Stimulated activated naive CD8-positive, alpha-beta T cell treated with anti-CD3 and anti-CD28 coated beads, Interleukin-15, Interleukin-2, amounts not matched to agents 100 ng/mL and 50 ng/mL, for 24 hours (primary cell): ENCODE results near the gene MPPED1.

ENCODE experiments used
- H3K27ac Mint-ChIP-seq: one replicate; pipeline ENCODE4 v1.8.0; 2021; ENCODE audit warnings: mild to moderate bottlenecking, mixed read lengths
- H3K27me3 Mint-ChIP-seq: one replicate; pipeline ENCODE4 v1.8.0; 2021; ENCODE audit warnings: mixed read lengths
- H3K36me3 Mint-ChIP-seq: one replicate; pipeline ENCODE4 v1.8.0; 2021; ENCODE audit warnings: low read depth, mixed read lengths
- H3K4me1 Mint-ChIP-seq: one replicate; pipeline ENCODE4 v1.8.0; 2021; ENCODE audit warnings: low read depth, mixed read lengths
- H3K4me3 Mint-ChIP-seq: one replicate; pipeline ENCODE4 v1.8.0; 2021; ENCODE audit warnings: mild to moderate bottlenecking, mixed read lengths
- H3K9me3 Mint-ChIP-seq: one replicate; pipeline ENCODE4 v1.8.0; 2021; ENCODE audit warnings: mixed read lengths

The MPPED1 gene

GRCh38 chr22:43438666-43439347 is 27.0 kb downstream of the MPPED1 start:
- no peak overlapping the region for H3K27ac Mint-ChIP-seq
- no peaks in the 10 kb centered on the region for H3K27me3 Mint-ChIP-seq
- no peaks in the 10 kb centered on the region for H3K36me3 Mint-ChIP-seq
- no peaks in the 10 kb centered on the region for H3K4me1 Mint-ChIP-seq
- no peaks in the 10 kb centered on the region for H3K9me3 Mint-ChIP-seq
- H3K4me3 Mint-ChIP-seq: no peak overlapping the region

DNA sequence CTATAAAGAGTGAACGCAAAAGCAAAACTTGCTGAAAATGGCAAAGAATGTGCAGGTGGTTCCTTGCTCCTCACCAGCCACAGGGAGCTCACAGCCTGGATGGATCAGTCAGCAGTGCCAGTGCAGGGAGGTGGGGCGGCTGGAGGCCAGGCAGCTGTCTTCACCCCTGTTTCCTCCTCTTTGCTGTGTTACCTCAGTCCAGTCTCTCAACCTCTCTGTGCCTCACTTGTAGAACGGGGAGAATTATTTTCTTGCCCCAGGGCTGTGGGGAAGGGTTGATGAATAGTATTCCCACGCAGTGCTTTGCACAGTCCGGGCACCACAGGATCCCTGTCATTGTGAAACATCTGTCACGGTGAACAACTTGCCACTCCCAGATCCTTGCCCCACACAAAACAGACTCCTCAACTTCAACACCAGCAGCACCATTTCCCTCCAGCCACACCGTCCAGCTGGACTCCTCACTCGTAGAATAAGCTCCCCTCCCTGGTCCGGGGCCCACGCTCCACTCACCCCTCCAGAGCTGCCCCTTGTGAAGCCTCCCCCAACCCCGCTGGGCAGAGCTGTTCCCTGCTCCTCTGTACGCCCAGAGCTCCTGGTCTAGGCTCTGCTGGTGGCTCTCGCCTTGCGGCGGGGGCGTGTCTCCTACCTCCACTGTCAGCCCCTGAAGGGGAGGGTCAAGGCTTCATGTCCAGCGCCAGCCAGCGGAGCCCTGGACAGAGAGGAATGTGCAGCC is 27.7 kb downstream of the MPPED1 start:
- H3K9me3 Mint-ChIP-seq: no peaks in the 10 kb centered on the region
- H3K27ac Mint-ChIP-seq: no peak overlapping the region
- no peaks in the 10 kb centered on the region for H3K4me1 Mint-ChIP-seq
- H3K4me3 Mint-ChIP-seq: no peak overlapping the region
- H3K27me3 Mint-ChIP-seq: no peaks in the 10 kb centered on the region
- no peaks in the 10 kb centered on the region for H3K36me3 Mint-ChIP-seq

DNA sequence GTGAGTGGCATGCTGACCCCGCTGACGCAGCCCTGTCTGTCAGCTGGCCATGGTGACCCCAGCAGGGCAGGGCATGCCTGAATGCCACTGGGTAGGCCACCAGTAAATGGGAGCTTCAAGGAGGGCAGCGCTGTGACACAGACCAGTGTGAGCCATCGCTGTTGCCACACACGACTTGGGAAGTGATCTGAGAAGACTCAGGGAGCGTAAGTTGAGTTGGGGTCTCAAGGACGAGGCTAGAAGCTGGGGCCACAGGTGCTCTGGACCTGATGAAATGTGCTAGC is 28.2 kb downstream of the MPPED1 start:
- no peaks in the 10 kb centered on the region for H3K9me3 Mint-ChIP-seq
- H3K27me3 Mint-ChIP-seq: no peaks in the 10 kb centered on the region
- no peaks in the 10 kb centered on the region for H3K36me3 Mint-ChIP-seq
- no peak overlapping the region for H3K4me3 Mint-ChIP-seq
- no peak overlapping the region for H3K27ac Mint-ChIP-seq
- H3K4me1 Mint-ChIP-seq: no peaks in the 10 kb centered on the region

DNA sequence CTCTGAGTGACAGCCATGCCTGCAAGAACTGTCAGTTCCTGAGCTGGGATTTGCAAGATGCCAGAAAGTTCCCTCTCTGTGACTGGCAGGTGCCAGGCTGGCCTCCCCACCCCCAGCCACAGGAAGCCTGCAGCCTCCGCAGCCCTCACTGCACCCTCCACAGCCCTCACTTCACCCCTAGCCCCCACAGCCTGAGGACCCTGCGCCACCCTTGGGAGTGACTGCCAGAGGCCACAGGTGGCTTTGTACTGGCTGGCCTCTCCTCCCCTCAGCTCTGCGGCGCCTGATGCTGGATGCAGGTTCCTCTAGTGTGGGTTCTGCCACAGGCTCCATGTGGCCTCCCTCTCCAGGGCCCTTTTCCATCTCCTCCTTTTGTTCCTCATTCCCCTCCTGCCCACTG is 28.7 kb downstream of the MPPED1 start:
- no peak overlapping the region for H3K4me3 Mint-ChIP-seq

DNA sequence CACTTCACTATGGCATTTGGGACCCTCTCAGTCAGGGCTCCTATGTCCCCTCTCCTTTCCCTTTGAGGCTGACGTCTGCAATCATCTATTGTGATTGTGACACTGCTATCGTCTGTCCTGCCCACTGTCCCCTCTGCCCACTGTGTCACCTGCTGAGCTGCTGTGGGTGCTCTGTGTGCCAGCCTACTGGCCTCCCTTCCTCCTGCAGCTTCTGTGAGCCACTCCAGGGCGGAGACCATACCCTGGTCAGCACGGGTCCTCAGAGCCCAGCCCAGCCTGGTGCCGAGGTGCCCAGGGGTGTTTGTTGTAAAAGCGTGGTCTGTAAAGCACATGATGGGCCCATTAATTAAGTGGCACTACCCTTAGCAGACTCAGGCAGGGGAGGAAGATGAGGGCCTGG is 29.4 kb downstream of the MPPED1 start:
- Mint-ChIP-seq H3K4me3 (no peak overlapping the region), H3K4me1 (no peaks in the 10 kb centered on the region), H3K36me3 (no peaks in the 10 kb centered on the region), H3K9me3 (no peaks in the 10 kb centered on the region), H3K27ac (no peak overlapping the region), H3K27me3 (no peaks in the 10 kb centered on the region)

More for the DNA sequence above, 28.7 kb downstream of the MPPED1 start:
- Mint-ChIP-seq H3K9me3 (no peaks in the 10 kb centered on the region), H3K36me3 (no peaks in the 10 kb centered on the region), H3K27ac (no peak overlapping the region), H3K4me1 (no peaks in the 10 kb centered on the region), H3K27me3 (no peaks in the 10 kb centered on the region)

- Mint-ChIP-seq H3K4me3 (no peak overlapping the region), H3K36me3 (no peaks in the 10 kb centered on the region), H3K9me3 (no peaks in the 10 kb centered on the region), H3K27me3 (peaks cover under 1% of the 10 kb centered on the region), H3K4me1 (no peaks in the 10 kb centered on the region), H3K27ac (no peak overlapping the region)
Observed at GRCh38 chr22:43441751-43442150, 29.9 kb downstream of the MPPED1 start.

- Mint-ChIP-seq H3K9me3 (no peaks in the 10 kb centered on the region), H3K36me3 (no peaks in the 10 kb centered on the region), H3K27ac (no peak overlapping the region), H3K27me3 (peaks cover 4% of the 10 kb centered on the region), H3K4me3 (no peak overlapping the region), H3K4me1 (no peaks in the 10 kb centered on the region)
Observed at GRCh38 chr22:43442386-43443151, 30.8 kb downstream of the MPPED1 start.

GRCh38 chr22:43443152-43443471 is 31.3 kb downstream of the MPPED1 start:
- H3K36me3 Mint-ChIP-seq: no peaks in the 10 kb centered on the region
- H3K4me3 Mint-ChIP-seq: no peak overlapping the region
- peaks cover 4% of the 10 kb centered on the region for H3K27me3 Mint-ChIP-seq
- no peak overlapping the region for H3K27ac Mint-ChIP-seq
- H3K4me1 Mint-ChIP-seq: no peaks in the 10 kb centered on the region
- H3K9me3 Mint-ChIP-seq: no peaks in the 10 kb centered on the region

GRCh38 chr22:43446037-43446803 is 34.4 kb downstream of the MPPED1 start:
- H3K36me3 Mint-ChIP-seq: no peaks in the 10 kb centered on the region
- H3K4me3 Mint-ChIP-seq: no peak overlapping the region
- H3K9me3 Mint-ChIP-seq: no peaks in the 10 kb centered on the region
- H3K27me3 Mint-ChIP-seq: peaks cover 4% of the 10 kb centered on the region
- H3K4me1 Mint-ChIP-seq: no peaks in the 10 kb centered on the region
- H3K27ac Mint-ChIP-seq: no peak overlapping the region

GRCh38 chr22:43446916-43447315 is 35.1 kb downstream of the MPPED1 start:
- Mint-ChIP-seq H3K27me3 (peaks cover 4% of the 10 kb centered on the region), H3K4me1 (no peaks in the 10 kb centered on the region), H3K27ac (no peak overlapping the region), H3K36me3 (no peaks in the 10 kb centered on the region), H3K9me3 (no peaks in the 10 kb centered on the region), H3K4me3 (no peak overlapping the region)

GRCh38 chr22:43447380-43447779 is 35.6 kb downstream of the MPPED1 start:
- H3K36me3 Mint-ChIP-seq: no peaks in the 10 kb centered on the region
- H3K4me1 Mint-ChIP-seq: no peaks in the 10 kb centered on the region
- H3K4me3 Mint-ChIP-seq: no peak overlapping the region
- peaks cover 4% of the 10 kb centered on the region for H3K27me3 Mint-ChIP-seq
- no peaks in the 10 kb centered on the region for H3K9me3 Mint-ChIP-seq
- H3K27ac Mint-ChIP-seq: no peak overlapping the region

DNA sequence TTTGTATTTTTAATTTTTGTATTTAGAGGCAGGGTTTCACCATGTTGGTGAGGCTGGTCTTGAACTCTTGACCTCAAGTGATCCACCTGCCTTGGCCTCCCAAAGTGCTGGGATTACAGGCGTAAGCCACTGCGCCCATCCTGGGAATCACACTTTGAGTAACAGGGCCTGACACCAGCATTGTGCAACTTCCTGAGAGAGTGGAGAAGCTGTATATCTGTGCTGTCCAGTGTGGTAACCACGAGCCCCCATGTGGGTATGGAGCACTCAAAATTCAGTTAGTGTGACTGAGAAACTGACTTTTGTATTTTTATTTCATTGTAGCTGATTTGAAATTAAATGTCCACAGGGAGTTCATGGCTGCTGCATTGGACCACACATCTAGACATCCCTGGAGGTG is 36.2 kb downstream of the MPPED1 start:
- Mint-ChIP-seq H3K4me3 (no peak overlapping the region), H3K36me3 (no peaks in the 10 kb centered on the region), H3K9me3 (no peaks in the 10 kb centered on the region), H3K27me3 (peaks cover 4% of the 10 kb centered on the region), H3K27ac (no peak overlapping the region), H3K4me1 (no peaks in the 10 kb centered on the region)

- Mint-ChIP-seq H3K36me3 (no peaks in the 10 kb centered on the region), H3K27me3 (peaks cover 8% of the 10 kb centered on the region), H3K27ac (no peak overlapping the region), H3K9me3 (no peaks in the 10 kb centered on the region), H3K4me3 (no peak overlapping the region), H3K4me1 (no peaks in the 10 kb centered on the region)
Observed at GRCh38 chr22:43449205-43449830, 37.5 kb downstream of the MPPED1 start.

DNA sequence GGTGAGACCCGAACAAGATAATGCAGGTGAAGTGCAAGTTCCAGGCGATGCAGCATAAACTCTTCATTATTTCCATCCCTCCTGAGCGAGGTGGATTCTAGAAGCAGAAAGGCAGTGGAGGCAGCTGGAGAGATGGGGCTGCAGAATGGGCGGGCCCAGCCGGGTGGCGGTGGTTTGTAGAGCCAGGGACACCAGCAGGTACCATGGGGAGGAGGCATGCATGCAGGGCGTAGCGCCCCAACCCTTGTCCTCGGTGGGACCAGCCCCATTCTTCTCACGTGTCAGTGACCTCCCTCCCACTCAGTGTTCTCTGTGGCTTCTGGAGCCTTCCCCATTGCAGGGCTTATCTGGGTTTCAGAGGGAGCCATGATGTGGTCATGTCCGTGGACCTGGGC is 38.0 kb downstream of the MPPED1 start:
- H3K27ac Mint-ChIP-seq: no peak overlapping the region
- peaks cover 8% of the 10 kb centered on the region for H3K27me3 Mint-ChIP-seq
- H3K4me1 Mint-ChIP-seq: no peaks in the 10 kb centered on the region
- H3K4me3 Mint-ChIP-seq: no peak overlapping the region
- H3K36me3 Mint-ChIP-seq: no peaks in the 10 kb centered on the region
- no peaks in the 10 kb centered on the region for H3K9me3 Mint-ChIP-seq
